Measurements from ENCODE around the gene HSF2BP.
"Not testable (repeated sequence)": the region's sequence is repeated elsewhere in the genome, so short reads cannot be mapped to it uniquely, and the experiment has no call there.

Gene HSF2BP

DNA sequence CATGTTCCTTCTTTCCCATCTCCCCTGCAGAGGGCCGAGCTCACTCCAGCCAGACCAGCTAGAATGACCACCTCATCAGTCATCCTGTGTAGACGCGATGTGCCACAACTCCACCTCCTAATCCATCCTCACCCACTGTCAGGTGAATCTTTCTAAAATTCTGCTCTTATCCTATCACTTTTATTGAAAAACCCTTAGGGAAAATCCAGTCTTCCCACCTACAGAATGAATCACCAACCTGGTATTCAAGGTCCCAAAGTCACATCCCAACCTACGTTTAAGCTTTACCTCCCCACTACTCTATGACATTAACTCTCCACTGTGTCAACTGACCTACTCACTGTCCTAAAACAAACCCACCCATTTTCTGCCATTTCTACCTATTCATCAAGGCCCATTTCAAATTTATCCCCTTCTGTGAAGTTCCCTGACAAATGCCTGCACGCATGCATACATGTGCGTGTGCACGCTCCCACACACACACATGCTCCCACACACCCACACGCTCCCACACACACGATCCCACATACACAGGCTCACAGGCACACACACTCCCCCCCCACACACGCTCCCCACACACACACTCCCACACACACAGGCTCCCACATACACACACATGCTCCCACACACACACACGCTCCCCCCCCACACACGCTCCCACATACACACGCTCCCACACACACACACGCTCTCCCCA, 27.7 kb downstream of the HSF2BP start:
- no peak overlapping the region for H3K27ac ChIP-seq (ENCODE audit: low read length)
- no peaks in the 10 kb centered on the region for H3K27me3 ChIP-seq (ENCODE audit: low read depth, low read length)
- H3K4me3 ChIP-seq (ENCODE audit: low read depth in 1 of 2, low read length in 2 of 2), result no peak overlapping the region
- H3K4me1 ChIP-seq (ENCODE audit: control insufficient read depth in 1 of 2, insufficient read depth in 2 of 2, low read length in 2 of 2), result no peaks in the 10 kb centered on the region
- no peaks in the 10 kb centered on the region for H3K9me3 ChIP-seq (ENCODE audit: control insufficient read depth in 1 of 2, low read length in 2 of 2)
- no peaks in the 10 kb centered on the region for H3K36me3 ChIP-seq (ENCODE audit: control insufficient read depth in 1 of 2, insufficient read depth in 2 of 2, low read length in 2 of 2)

DNA sequence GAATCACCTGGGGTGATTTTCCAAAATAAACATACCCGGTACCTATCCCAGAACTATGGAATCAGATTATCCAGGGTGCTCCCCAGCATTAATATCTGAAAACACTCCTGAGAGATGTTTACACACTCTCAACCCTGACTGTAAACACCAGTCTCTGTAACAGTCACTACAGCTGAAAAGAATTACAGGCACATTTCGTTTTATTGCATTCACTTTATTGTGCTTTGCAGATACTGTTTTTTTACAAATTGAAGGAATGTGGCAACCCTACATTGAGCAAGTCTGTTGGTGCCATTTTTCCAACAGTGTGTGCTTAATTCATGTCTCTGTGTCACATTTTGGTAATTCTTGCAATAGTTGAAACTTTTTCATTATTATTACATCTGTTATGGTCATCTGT, 31.8 kb downstream of the HSF2BP start:
- no peak overlapping the region for H3K27ac ChIP-seq (ENCODE audit: low read length)
- H3K9me3 ChIP-seq (ENCODE audit: control insufficient read depth in 1 of 2, low read length in 2 of 2), result no peaks in the 10 kb centered on the region
- H3K36me3 ChIP-seq (ENCODE audit: control insufficient read depth in 1 of 2, insufficient read depth in 2 of 2, low read length in 2 of 2), result no peaks in the 10 kb centered on the region
- H3K27me3 ChIP-seq (ENCODE audit: low read depth, low read length), result no peaks in the 10 kb centered on the region
- no peak overlapping the region for H3K4me3 ChIP-seq (ENCODE audit: low read depth in 1 of 2, low read length in 2 of 2)
- no peaks in the 10 kb centered on the region for H3K4me1 ChIP-seq (ENCODE audit: control insufficient read depth in 1 of 2, insufficient read depth in 2 of 2, low read length in 2 of 2)

DNA sequence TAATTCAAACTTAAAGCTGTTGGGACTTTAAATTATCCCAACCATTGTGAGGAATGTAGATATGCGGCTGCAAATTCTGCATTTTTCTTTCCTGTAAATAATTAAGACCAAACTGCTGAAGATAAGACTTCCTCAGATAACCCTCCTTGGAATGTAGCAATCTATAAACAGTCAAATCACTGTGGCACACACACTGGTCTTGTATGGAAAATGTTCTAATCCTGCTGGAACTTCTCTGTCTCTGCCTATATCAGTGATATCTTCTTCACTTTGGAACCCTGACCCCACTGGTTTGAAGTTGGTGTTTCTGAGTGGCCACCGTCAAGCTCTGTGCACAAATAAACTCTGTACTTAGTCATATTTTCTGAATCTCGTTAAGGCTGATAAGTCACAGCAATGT, 32.9 kb downstream of the HSF2BP start:
- no peak overlapping the region for H3K4me3 ChIP-seq (ENCODE audit: low read depth in 1 of 2, low read length in 2 of 2)
- H3K27me3 ChIP-seq (ENCODE audit: low read depth, low read length), result no peaks in the 10 kb centered on the region
- H3K36me3 ChIP-seq (ENCODE audit: control insufficient read depth in 1 of 2, insufficient read depth in 2 of 2, low read length in 2 of 2), result no peaks in the 10 kb centered on the region
- no peaks in the 10 kb centered on the region for H3K9me3 ChIP-seq (ENCODE audit: control insufficient read depth in 1 of 2, low read length in 2 of 2)
- H3K4me1 ChIP-seq (ENCODE audit: control insufficient read depth in 1 of 2, insufficient read depth in 2 of 2, low read length in 2 of 2), result no peaks in the 10 kb centered on the region
- no peak overlapping the region for H3K27ac ChIP-seq (ENCODE audit: low read length)

DNA sequence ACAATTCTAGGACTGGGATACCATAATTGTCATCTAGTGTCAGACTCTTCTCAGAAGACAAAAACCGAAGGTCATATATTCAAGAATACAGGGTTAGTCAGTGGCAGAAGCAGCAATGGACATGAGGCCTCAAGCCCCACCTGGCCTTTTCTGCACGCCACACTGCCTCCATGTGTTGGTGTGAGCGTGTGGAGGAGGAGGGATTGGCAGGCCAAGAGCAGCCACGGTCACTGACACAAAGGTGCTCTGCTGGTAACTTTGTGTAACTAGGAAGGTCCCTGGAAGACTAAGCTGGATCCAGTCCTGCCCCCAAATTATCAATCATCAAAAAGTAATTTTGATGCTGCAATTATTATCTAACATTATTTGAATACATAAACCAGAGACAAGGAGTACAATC, 34.9 kb downstream of the HSF2BP start:
- H3K27ac ChIP-seq (ENCODE audit: low read length), result no peak overlapping the region
- no peaks in the 10 kb centered on the region for H3K27me3 ChIP-seq (ENCODE audit: low read depth, low read length)
- H3K36me3 ChIP-seq (ENCODE audit: control insufficient read depth in 1 of 2, insufficient read depth in 2 of 2, low read length in 2 of 2), result peaks cover 0 to 5% of the 10 kb centered on the region in 2 donors
- no peaks in the 10 kb centered on the region for H3K4me1 ChIP-seq (ENCODE audit: control insufficient read depth in 1 of 2, insufficient read depth in 2 of 2, low read length in 2 of 2)
- H3K9me3 ChIP-seq (ENCODE audit: control insufficient read depth in 1 of 2, low read length in 2 of 2), result peaks cover 7 to 12% of the 10 kb centered on the region in 2 donors
- no peak overlapping the region for H3K4me3 ChIP-seq (ENCODE audit: low read depth in 1 of 2, low read length in 2 of 2)

DNA sequence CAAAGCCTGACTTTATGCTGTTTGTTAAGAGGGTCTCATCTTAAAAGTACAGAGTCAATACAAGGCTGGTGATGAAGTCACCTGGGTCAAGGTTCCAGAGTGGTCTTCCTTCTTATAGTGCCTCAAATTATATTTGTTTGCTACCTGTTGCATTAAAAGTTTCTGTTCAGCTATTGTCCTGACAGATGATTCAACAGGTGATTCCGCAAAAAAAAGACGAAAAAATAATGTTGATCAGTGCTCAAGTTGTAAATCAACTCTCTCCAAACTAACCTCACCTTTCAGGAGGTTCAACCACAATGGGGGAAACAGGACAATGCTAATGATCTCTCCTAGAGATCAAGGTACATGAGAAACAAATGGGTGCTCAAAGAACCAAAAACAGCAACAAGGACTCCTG, 35.7 kb downstream of the HSF2BP start:
- Histone ChIP-seq H3K9me3 (ENCODE audit: control insufficient read depth in 1 of 2, low read length in 2 of 2) (peaks cover 7 to 12% of the 10 kb centered on the region in 2 donors), H3K36me3 (ENCODE audit: control insufficient read depth in 1 of 2, insufficient read depth in 2 of 2, low read length in 2 of 2) (peaks cover 0 to 5% of the 10 kb centered on the region in 2 donors), H3K27me3 (ENCODE audit: low read depth, low read length) (no peaks in the 10 kb centered on the region), H3K27ac (ENCODE audit: low read length) (no peak overlapping the region), H3K4me1 (ENCODE audit: control insufficient read depth in 1 of 2, insufficient read depth in 2 of 2, low read length in 2 of 2) (no peaks in the 10 kb centered on the region), H3K4me3 (ENCODE audit: low read depth in 1 of 2, low read length in 2 of 2) (no peak overlapping the region)

DNA sequence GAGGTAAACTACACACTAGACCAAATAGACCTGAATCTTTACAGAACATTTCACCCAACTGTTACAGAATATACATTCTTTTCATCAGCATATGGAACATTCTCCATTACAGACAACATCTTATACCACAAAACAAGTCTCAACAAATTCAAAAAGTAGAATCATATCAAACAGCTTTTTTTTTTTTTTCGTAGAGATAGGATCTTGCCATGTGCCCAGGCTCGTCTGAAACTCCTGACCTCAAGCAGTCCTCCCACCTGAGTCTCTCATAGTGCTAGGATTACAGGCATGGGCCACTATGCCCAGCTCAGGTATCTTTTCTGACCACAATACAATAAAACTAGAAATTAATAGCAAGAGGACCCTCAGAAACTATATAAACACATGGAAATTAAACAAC, 36.5 kb downstream of the HSF2BP start:
- no peak overlapping the region for H3K27ac ChIP-seq (ENCODE audit: low read length)

DNA sequence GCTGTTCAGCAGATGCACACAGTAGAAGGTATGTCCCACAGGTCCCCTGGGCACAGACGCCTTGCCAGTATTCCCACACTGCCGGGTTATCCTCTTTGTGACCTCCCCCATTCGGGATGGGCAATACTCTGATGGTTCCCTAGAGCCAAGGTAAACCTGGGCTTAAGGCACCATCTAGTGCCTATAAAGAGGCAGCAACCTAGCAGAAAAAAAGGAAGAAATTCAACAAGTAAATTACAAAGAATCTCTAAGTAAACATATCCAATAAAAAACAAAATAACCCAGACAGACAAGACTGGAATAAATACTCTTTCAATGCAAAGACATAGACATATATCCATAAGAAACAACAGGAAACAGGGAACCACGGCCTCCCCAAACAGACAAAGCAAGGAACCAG, 39.4 kb downstream of the HSF2BP start:
- Histone ChIP-seq H3K27me3 (ENCODE audit: low read depth, low read length) (no peaks in the 10 kb centered on the region), H3K27ac (ENCODE audit: low read length) (no peak overlapping the region), H3K4me3 (ENCODE audit: low read depth in 1 of 2, low read length in 2 of 2) (no peak overlapping the region), H3K9me3 (ENCODE audit: control insufficient read depth in 1 of 2, low read length in 2 of 2) (peaks cover 7 to 12% of the 10 kb centered on the region in 2 donors), H3K4me1 (ENCODE audit: control insufficient read depth in 1 of 2, insufficient read depth in 2 of 2, low read length in 2 of 2) (no peaks in the 10 kb centered on the region), H3K36me3 (ENCODE audit: control insufficient read depth in 1 of 2, insufficient read depth in 2 of 2, low read length in 2 of 2) (peaks cover 0 to 5% of the 10 kb centered on the region in 2 donors)

More for the DNA sequence above, 36.5 kb downstream of the HSF2BP start:
- H3K27me3 ChIP-seq (ENCODE audit: low read depth, low read length), result no peaks in the 10 kb centered on the region
- H3K9me3 ChIP-seq (ENCODE audit: control insufficient read depth in 1 of 2, low read length in 2 of 2), result peaks cover 7 to 12% of the 10 kb centered on the region in 2 donors
- peaks cover 0 to 5% of the 10 kb centered on the region in 2 donors for H3K36me3 ChIP-seq (ENCODE audit: control insufficient read depth in 1 of 2, insufficient read depth in 2 of 2, low read length in 2 of 2)
- H3K4me1 ChIP-seq (ENCODE audit: control insufficient read depth in 1 of 2, insufficient read depth in 2 of 2, low read length in 2 of 2), result no peaks in the 10 kb centered on the region
- no peak overlapping the region for H3K4me3 ChIP-seq (ENCODE audit: low read depth in 1 of 2, low read length in 2 of 2)

DNA sequence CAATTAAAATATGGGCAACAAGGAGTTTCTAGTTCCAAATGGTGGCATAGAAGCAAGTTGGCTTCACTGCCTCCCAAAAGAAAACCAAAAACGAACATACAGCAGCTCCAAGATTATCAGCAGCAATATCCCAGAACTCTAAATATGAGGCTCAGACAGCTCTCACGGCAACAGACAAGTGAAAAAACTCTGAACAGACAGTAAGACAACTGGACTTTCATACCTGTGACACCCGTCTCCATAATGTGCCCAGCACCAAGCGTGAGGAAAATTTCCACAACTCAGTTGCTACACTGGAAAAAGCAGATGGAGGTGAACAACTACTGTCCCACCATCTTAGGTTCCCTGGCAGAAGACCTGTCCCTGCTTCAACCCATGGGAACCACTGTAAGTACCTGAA, 39.9 kb downstream of the HSF2BP start:
- peaks cover 0 to 5% of the 10 kb centered on the region in 2 donors for H3K36me3 ChIP-seq (ENCODE audit: control insufficient read depth in 1 of 2, insufficient read depth in 2 of 2, low read length in 2 of 2)
- no peaks in the 10 kb centered on the region for H3K27me3 ChIP-seq (ENCODE audit: low read depth, low read length)
- no peak overlapping the region for H3K27ac ChIP-seq (ENCODE audit: low read length)
- H3K9me3 ChIP-seq (ENCODE audit: control insufficient read depth in 1 of 2, low read length in 2 of 2), result peaks cover 7 to 12% of the 10 kb centered on the region in 2 donors
- no peaks in the 10 kb centered on the region for H3K4me1 ChIP-seq (ENCODE audit: control insufficient read depth in 1 of 2, insufficient read depth in 2 of 2, low read length in 2 of 2)
- no peak overlapping the region for H3K4me3 ChIP-seq (ENCODE audit: low read depth in 1 of 2, low read length in 2 of 2)

DNA sequence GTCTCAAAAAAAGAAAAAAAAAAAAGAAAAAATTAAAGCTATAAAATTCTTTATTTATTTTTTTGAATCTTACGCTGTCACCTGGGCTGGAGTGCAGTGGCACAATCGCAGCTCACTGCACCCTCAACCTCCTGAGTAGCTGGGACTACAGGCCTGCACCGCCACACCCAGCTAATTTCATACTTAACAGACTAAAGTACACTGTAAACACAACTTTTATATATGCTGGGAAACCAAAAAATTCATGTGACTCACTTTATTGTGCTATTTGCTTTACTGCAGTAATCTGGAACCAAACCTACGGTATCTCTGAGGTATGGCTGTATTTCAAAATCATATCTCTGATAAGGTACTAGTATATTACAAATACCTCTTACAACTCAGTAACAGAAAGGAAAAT, 40.3 kb downstream of the HSF2BP start:
- H3K27me3 ChIP-seq (ENCODE audit: low read depth, low read length), result no peaks in the 10 kb centered on the region
- no peak overlapping the region for H3K4me3 ChIP-seq (ENCODE audit: low read depth in 1 of 2, low read length in 2 of 2)
- H3K4me1 ChIP-seq (ENCODE audit: control insufficient read depth in 1 of 2, insufficient read depth in 2 of 2, low read length in 2 of 2), result no peaks in the 10 kb centered on the region
- peaks cover 7 to 12% of the 10 kb centered on the region in 2 donors for H3K9me3 ChIP-seq (ENCODE audit: control insufficient read depth in 1 of 2, low read length in 2 of 2)
- H3K27ac ChIP-seq (ENCODE audit: low read length), result no peak overlapping the region
- H3K36me3 ChIP-seq (ENCODE audit: control insufficient read depth in 1 of 2, insufficient read depth in 2 of 2, low read length in 2 of 2), result peaks cover 0 to 5% of the 10 kb centered on the region in 2 donors

DNA sequence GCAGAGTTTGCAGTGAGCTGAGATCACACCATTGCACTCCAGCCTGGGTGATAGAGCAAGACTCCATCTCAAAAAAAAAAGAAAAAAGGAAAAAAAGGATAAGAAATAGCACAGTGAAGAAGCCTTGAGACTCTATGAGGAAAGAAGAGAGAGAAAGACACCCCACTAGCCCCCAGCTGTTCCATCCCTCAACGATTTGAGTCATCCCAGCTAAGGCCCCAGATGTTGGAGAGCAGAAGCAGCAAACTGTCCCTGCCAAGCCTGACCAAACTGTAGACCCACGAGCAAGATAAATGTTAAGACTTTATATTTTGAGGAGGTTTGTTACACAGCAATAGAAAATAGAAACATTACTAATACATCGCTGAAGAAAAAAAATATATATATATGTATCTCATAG, 42.4 kb downstream of the HSF2BP start:
- not testable (repeated sequence) for H3K36me3 ChIP-seq (ENCODE audit: control insufficient read depth in 1 of 2, insufficient read depth in 2 of 2, low read length in 2 of 2); H3K4me1 ChIP-seq (ENCODE audit: control insufficient read depth in 1 of 2, insufficient read depth in 2 of 2, low read length in 2 of 2); H3K4me3 ChIP-seq (ENCODE audit: low read depth in 1 of 2, low read length in 2 of 2); H3K27me3 ChIP-seq (ENCODE audit: low read depth, low read length); H3K27ac ChIP-seq (ENCODE audit: low read length)
- H3K9me3 ChIP-seq (ENCODE audit: control insufficient read depth in 1 of 2, low read length in 2 of 2), result peaks cover 7 to 12% of the 10 kb centered on the region in 2 donors

DNA sequence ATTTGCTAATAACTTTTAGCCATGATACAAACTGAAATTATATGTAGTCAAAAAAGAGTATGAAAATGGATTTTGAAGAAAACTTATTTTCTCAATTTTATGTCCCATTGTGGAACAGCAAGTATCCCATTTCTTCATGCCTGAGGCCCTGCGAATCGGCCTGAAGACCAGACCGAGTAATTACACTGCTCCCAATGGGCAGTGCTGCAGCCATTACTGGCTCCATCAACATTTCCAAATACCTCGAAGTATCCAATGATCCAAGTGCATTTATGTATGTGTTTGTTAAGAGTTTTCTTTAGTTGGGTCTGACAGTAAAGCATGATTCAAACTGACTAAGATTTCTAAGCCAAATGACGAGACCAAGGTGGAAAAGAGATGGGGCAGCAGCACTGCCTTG, 44.4 kb downstream of the HSF2BP start:
- Histone ChIP-seq H3K36me3 (ENCODE audit: control insufficient read depth in 1 of 2, insufficient read depth in 2 of 2, low read length in 2 of 2) (no peaks in the 10 kb centered on the region), H3K9me3 (ENCODE audit: control insufficient read depth in 1 of 2, low read length in 2 of 2) (peaks cover 0 to 3% of the 10 kb centered on the region in 2 donors), H3K27ac (ENCODE audit: low read length) (no peak overlapping the region), H3K4me1 (ENCODE audit: control insufficient read depth in 1 of 2, insufficient read depth in 2 of 2, low read length in 2 of 2) (peaks cover 7% of the 10 kb centered on the region in 2 donors), H3K27me3 (ENCODE audit: low read depth, low read length) (no peaks in the 10 kb centered on the region), H3K4me3 (ENCODE audit: low read depth in 1 of 2, low read length in 2 of 2) (no peak overlapping the region)
